CD14-positive monocyte (primary cell): Measurements from ENCODE around the gene MYO16. TPM values are rescaled to one million over a fixed set of nuclear protein-coding genes. Genes with fewer than 3 reads are reported as not detected.

Experiments used
- DNase-seq, 3 donors: peaks; one replicate each; pipeline ENCODE4 v3.0.0-alpha.2; 2011 to 2022
- H2AFZ ChIP-seq: 2 replicates; pipeline ENCODE4 v1.6.0; 2012; ENCODE audit warnings: mild to moderate bottlenecking, low read depth, low read length, inconsistent platforms; ENCODE audit not compliant: insufficient read depth, poor library complexity, severe bottlenecking
- H3K27ac ChIP-seq, 2 donors: 1 replicate in 1 of 2; 2 replicates in 1 of 2; pipeline ENCODE4 v1.5.1; 2012 to 2013; ENCODE audit warnings: low read length in 2 of 2, control low read depth in 1 of 2, inconsistent platforms in 1 of 2, low read depth in 1 of 2, mild to moderate bottlenecking in 1 of 2
- H3K27me3 ChIP-seq, 2 donors: one replicate each; pipeline versions ENCODE4 v1.6.0 to v1.6.1; 2011 to 2013; ENCODE audit warnings: low read length in 2 of 2; ENCODE audit not compliant: control insufficient read depth in 2 of 2, insufficient read depth in 2 of 2
- H3K36me3 ChIP-seq, 2 donors: replicated peaks in 1 of 2; 1 replicate in 1 of 2; 2 replicates in 1 of 2; pipeline versions ENCODE4 v1.5.1 to v1.6.1; 2012 to 2013; ENCODE audit warnings: low read length in 2 of 2, control low read depth in 1 of 2, inconsistent platforms in 1 of 2, mild to moderate bottlenecking in 1 of 2; ENCODE audit not compliant: insufficient read depth in 2 of 2, control insufficient read depth in 1 of 2
- H3K4me1 ChIP-seq, 2 donors: 1 replicate in 1 of 2; 2 replicates in 1 of 2; pipeline versions ENCODE4 v1.5.1 to v1.6.1; 2012 to 2013; ENCODE audit warnings: low read length in 2 of 2, control low read depth in 1 of 2, inconsistent platforms in 1 of 2, mild to moderate bottlenecking in 1 of 2, moderate library complexity in 1 of 2; ENCODE audit not compliant: insufficient read depth in 2 of 2, control insufficient read depth in 1 of 2
- H3K4me2 ChIP-seq: replicated peaks from 2 replicates; pipeline ENCODE3; 2012; ENCODE audit warnings: low read length, moderate library complexity, mild to moderate bottlenecking; ENCODE audit not compliant: poor library complexity, severe bottlenecking; ENCODE audit errors: extremely low read depth
- H3K4me3 ChIP-seq, 3 experiments: fragments of 200-600 bp in 1 of 3; sonication (generic) in 1 of 3; replicated peaks in 1 of 3; 1 replicate in 2 of 3; 2 replicates in 1 of 3; pipeline ENCODE4 v1.5.1; 2011 to 2013; ENCODE audit warnings: low read length in 3 of 3, mild to moderate bottlenecking in 3 of 3, control low read depth in 2 of 3, low read depth in 2 of 3, inconsistent platforms in 1 of 3, moderate library complexity in 1 of 3
- H3K79me2 ChIP-seq: 2 replicates; pipeline ENCODE4 v1.6.0; 2012; ENCODE audit warnings: mild to moderate bottlenecking, control low read depth, inconsistent platforms, low read length, moderate library complexity; ENCODE audit not compliant: insufficient read depth
- H3K9ac ChIP-seq: 2 replicates; pipeline ENCODE4 v1.6.0; 2017; ENCODE audit warnings: low read length, mild to moderate bottlenecking; ENCODE audit not compliant: insufficient read depth, poor library complexity, severe bottlenecking
- H3K9me3 ChIP-seq, 2 donors: replicated peaks in 1 of 2; 1 replicate in 1 of 2; 2 replicates in 1 of 2; pipeline versions ENCODE4 v1.5.1 to v1.6.1; 2012 to 2013; ENCODE audit warnings: low read length in 2 of 2, control low read depth in 1 of 2; ENCODE audit not compliant: control insufficient read depth in 1 of 2, insufficient read depth in 1 of 2
- H4K20me1 ChIP-seq: 2 replicates; pipeline ENCODE4 v1.6.0; 2012; ENCODE audit warnings: mild to moderate bottlenecking, low read length, control low read depth, moderate library complexity; ENCODE audit not compliant: insufficient read depth
- H3K27ac Mint-ChIP-seq, 7 donors: one replicate each; pipeline ENCODE4 v1.8.0; 2020; ENCODE audit warnings: mild to moderate bottlenecking in 7 of 7, mixed read lengths in 7 of 7, moderate library complexity in 6 of 7, inconsistent platforms in 2 of 7
- H3K27me3 Mint-ChIP-seq, 3 donors: one replicate each; pipeline ENCODE4 v1.8.0; 2021 to 2022; ENCODE audit warnings: low read depth in 3 of 3, mild to moderate bottlenecking in 3 of 3, mixed read lengths in 3 of 3, moderate library complexity in 3 of 3, inconsistent platforms in 1 of 3
- H3K36me3 Mint-ChIP-seq, 2 donors: one replicate each; pipeline ENCODE4 v1.8.0; 2020; ENCODE audit warnings: mixed read lengths in 2 of 2, inconsistent platforms in 1 of 2, mild to moderate bottlenecking in 1 of 2
- H3K4me1 Mint-ChIP-seq: one replicate; pipeline ENCODE4 v1.8.0; 2020; ENCODE audit warnings: mild to moderate bottlenecking, mixed read lengths
- H3K4me3 Mint-ChIP-seq, 2 donors: one replicate each; pipeline ENCODE4 v1.8.0; 2020; ENCODE audit warnings: mild to moderate bottlenecking in 2 of 2, mixed read lengths in 2 of 2, moderate library complexity in 1 of 2
- H3K9me3 Mint-ChIP-seq, 7 donors: one replicate each; pipeline ENCODE4 v1.8.0; 2020 to 2022; ENCODE audit warnings: mixed read lengths in 7 of 7, mild to moderate bottlenecking in 6 of 7, moderate library complexity in 6 of 7, inconsistent platforms in 2 of 7
- CTCF ChIP-seq: fragments of 200-600 bp; IDR thresholded peaks from one replicate; pipeline ENCODE4 v1.8.0; 2022; ENCODE audit warnings: antibody characterized with exemption, mild to moderate bottlenecking
- WGBS: methylation state at CpG from one replicate; pipeline ENCODE4 v1.1.5; 2013; ENCODE audit warnings: missing lambda C conversion rate; ENCODE audit not compliant: insufficient coverage; 5-methylcytosine and 5-hydroxymethylcytosine counted together
- intact Hi-C, 2 donors: fragments of 100-400 bp; cut with micrococcal nuclease; formaldehyde crosslinking; loops; one replicate each; pipeline versions ENCODE4 v1.15.0 to v1.15.1; 2023
- polyA plus RNA-seq, 3 donors: library from polyadenylated mRNA; depleted of rRNA in 1 of 3; unstranded in 2 of 3; stranded (reverse) in 1 of 3; fragments of 300-500 nt in 2 of 3; fragments of >200 nt in 1 of 3; fragmentation: Illumina TruSeq in 2 of 3; gene quantifications; 1 replicate in 2 of 3; 2 replicates in 1 of 3; pipeline ENCODE4 v1.2.3, GENCODE V29; 2012 to 2021

MYO16 gene
- polyA plus RNA-seq, 3 donors, result not detected

- no peaks in the 10 kb centered on the region for H3K36me3 ChIP-seq
Measured at GRCh38 chr13:109159650-109160309, 530.4 kb downstream of the MYO16 start.

GRCh38 chr13:109160357-109160756, 530.9 kb downstream of the MYO16 start:
- Mint-ChIP-seq H3K4me1 (peaks cover 22% of the 10 kb centered on the region), H3K4me3 (no peak overlapping the region), H3K9me3 (no peaks in the 10 kb centered on the region), H3K27me3 (peaks cover 13 to 15% (median 14%) of the 10 kb centered on the region in 3 donors), H3K36me3 (no peaks in the 10 kb centered on the region), H3K27ac (no peak overlapping the region)
- no peak for TF ChIP-seq CTCF
- Histone ChIP-seq H3K9ac (no peak overlapping the region), H3K4me2 (no peak overlapping the region), H3K27ac (no peak overlapping the region), H3K79me2 (no peaks in the 10 kb centered on the region), H3K4me1 (peaks cover 13 to 14% of the 10 kb centered on the region in 2 donors), H4K20me1 (no peaks in the 10 kb centered on the region), H3K27me3 (no peaks in the 10 kb centered on the region), H3K4me3 (no peak overlapping the region), H2AFZ (no peak overlapping the region), H3K9me3 (no peaks in the 10 kb centered on the region), H3K36me3 (no peaks in the 10 kb centered on the region)
- DNase-seq, result no peak
- intact Hi-C loops, result loop anchor here in 1 of 2 donors (10.0 kb wide), 1 partner anchor 624 kb away; the partner anchor contains the start of gene IRS2
- WGBS, result 100% methylated on average over 1 of the region's 4 CpGs

More at GRCh38 chr13:109159650-109160309, 530.4 kb downstream of the MYO16 start:
- Histone ChIP-seq H2AFZ (no peak overlapping the region), H3K27me3 (no peaks in the 10 kb centered on the region), H3K27ac (no peak overlapping the region), H3K4me1 (peaks cover 13 to 14% of the 10 kb centered on the region in 2 donors), H3K79me2 (no peaks in the 10 kb centered on the region), H3K9me3 (no peaks in the 10 kb centered on the region), H3K9ac (no peak overlapping the region), H4K20me1 (no peaks in the 10 kb centered on the region), H3K4me3 (no peak overlapping the region), H3K4me2 (no peak overlapping the region)
- H3K4me1 Mint-ChIP-seq, result peaks cover 22% of the 10 kb centered on the region
- H3K9me3 Mint-ChIP-seq, result no peaks in the 10 kb centered on the region
- 92% methylated on average over 9 of the region's 14 CpGs for WGBS
- DNase-seq, result no peak
- H3K36me3 Mint-ChIP-seq, result no peaks in the 10 kb centered on the region
- intact Hi-C loops, result loop anchor here in 1 of 2 donors (10.0 kb wide), 2 partner anchors 625 to 955 kb away; partner anchors contain the start of gene IRS2
- TF ChIP-seq CTCF, result no peak
- H3K27ac Mint-ChIP-seq, result no peak overlapping the region
- H3K4me3 Mint-ChIP-seq, result no peak overlapping the region
- peaks cover 15 to 17% (median 15%) of the 10 kb centered on the region in 3 donors for H3K27me3 Mint-ChIP-seq
